GM18907 (cell line): ENCODE measurements around the gene APELA.

Source experiments
- ATAC-seq: cut with Tn5 transposase; IDR thresholded peaks from one replicate; pipeline ENCODE4 v1.9.1; 2021; ENCODE audit warnings: mild to moderate bottlenecking, moderate library complexity; ENCODE audit not compliant: unreplicated experiment

The APELA gene, protein sequence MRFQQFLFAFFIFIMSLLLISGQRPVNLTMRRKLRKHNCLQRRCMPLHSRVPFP

DNA sequence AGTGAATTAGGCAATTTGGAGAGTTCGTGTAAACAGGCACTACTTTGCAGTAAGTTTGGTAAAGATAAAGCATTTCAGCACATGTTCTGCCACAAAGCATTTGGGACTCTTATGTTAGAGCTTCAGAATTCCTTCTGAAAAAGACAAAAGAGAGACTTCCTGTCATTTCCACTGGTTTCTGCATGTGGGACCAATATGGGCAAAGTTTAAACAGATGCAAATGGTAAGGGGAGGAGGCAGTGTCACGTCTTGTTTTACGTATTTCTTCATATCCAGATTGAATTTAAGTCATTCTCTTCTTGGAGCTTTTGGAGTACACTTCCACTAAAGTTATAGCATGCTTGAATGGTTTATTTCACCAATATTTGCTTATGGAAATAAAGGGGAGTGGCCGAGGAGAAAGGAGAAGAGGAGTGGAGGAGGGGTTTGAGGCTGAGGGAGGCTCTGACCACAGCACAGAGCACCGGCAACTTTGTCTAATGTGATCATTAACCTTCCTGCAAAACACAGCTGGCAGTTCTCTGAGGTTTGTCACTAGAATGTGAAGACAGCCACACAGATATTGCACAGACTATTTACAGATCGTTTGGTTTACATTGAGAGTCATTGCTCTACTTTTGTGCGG lies at the start of gene APELA:
Gene APELA, plus strand, starts transcription at position 479 of the 625 bp plus-strand sequence. CDS start 154 bp downstream, outside the sequence.
- peak; percentile 100 for ATAC-seq

DNA sequence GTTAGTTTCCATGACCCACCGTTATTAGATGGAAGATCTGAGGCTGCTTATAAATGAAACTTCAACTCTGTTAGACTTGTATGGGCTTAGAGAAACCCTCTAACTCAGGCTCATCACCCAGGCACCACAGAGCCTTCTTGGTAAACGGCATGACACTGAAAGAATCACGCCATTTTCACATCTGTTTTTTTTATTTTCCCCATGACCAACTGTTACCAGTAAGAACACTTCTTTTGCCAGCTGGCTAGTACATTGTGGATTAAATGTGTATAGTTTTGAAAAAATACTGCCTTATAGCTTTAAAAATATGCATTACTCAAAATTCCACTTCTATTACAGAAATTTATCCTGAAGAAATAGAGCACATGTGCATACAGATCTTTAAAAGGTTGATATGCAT lies 48.0 kb upstream of the APELA start:
- no peak for ATAC-seq

DNA sequence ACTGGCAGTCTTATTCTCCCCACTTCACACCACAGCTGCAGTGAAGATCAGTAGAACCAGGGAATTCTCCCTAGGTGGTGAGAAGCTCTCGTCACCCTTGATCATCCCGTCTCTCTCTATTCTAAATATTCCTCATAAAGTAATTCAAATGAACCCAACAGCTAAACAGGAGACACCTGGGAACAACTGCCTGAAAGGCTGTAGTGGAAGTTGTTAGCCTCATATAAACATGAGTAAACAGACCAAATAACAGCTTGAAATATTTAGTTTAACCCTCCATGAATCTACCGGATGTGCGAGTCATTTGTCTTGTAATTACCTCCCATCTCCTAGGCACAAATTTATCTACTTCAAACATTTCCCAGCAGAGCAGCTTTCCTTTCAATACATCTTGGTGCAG lies 30.4 kb upstream of the APELA start:
- ATAC-seq: no peak

DNA sequence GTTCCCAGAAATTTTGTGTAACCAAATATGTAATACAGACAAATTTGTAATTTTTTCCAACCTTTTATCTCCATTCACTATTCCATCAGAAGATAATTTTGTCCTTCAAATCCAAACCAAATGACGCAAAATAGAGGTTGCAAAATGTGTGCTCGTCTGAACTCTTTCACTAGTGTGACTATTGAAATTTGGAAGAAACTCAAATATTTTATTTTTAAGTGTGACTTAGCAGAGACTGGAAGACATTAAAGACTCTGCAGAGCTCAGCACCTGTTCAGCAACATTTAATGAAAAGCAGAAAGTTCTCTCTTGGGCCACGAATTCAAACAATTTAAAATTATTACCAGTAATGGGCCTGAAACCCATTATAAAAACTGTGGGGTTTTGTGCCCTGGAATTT lies 30.0 kb upstream of the APELA start:
- no peak for ATAC-seq

DNA sequence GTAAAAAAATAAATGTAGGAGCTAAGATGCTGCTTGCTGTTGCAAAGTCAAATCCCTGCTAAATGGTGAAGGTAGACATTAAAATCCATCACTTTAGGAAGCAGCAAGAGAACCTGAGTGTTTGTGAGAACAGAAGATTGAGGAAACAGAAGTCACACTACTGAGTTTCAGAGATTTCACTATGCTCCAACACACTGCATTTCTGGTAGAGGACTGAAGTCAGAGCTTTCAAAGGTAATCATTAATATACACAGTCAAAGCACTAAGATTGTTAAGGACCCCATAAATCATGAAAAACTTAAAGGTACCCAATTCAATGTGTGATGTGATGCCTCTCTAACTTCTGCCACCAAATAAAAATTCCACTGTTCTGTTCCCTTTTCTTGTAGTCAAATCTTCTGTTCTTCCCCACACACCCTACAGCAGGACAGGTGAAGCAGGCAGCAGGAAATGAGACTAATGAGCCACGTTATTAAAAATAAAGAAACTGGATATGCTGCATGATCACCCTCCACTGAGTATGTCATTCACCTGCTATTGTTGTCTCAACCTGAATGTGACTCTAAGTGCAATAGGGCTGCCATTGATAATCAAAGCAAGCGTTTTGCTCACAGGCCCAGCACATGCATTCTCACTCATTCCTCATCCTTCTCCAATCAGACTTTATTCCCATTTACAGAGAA lies 28.9 kb upstream of the APELA start:
- peak; percentile 96 for ATAC-seq

DNA sequence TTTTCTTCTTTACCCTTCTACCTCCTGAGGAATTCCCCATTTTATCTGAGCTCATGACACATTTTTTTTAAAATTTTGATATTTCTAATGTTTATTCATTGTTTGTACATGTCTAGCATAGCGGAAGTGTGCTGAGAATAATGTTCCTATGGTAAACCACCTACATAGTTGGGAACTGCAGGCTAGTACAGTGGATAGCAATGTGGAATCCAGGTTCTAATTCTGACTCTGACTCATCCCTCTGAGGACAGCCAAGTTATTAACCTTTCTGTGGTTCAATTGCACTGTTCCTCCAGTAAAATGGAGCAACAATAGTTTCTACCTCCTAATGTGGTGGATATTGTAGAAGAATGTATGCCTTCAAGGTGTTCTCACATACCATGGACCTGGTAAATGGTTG lies 20.6 kb upstream of the APELA start:
- no peak for ATAC-seq

DNA sequence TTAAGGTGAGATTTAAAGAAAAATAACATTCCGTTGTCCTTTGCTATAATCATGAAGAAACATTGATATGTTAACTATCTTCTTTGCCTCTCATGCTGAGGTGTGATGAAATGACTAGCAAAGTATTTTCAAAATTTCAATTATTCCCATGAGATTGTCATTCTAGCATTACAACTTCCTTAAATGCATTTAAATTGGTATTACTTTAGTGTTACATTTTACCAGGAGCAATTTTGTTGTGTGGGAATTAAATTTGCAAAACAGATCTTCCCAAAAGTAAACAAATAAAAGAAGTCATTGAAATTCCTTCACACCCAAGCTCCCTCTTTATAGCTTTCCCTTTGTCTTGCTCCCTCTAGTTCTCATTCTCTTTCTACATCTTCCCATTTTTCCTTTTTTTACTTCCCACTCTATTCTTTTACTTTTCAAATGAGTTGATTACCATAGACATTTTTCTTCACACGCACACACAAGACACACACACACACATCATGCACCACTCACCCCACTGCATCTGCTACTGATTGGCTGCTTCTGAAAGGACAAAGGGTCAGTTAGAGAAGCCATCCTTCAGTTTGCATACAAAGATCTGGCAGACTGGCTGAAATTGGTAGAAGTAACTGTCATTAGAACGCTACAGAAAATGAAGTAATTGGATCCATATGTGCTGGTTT lies 10.0 kb upstream of the APELA start:
- peak; percentile 82 for ATAC-seq

DNA sequence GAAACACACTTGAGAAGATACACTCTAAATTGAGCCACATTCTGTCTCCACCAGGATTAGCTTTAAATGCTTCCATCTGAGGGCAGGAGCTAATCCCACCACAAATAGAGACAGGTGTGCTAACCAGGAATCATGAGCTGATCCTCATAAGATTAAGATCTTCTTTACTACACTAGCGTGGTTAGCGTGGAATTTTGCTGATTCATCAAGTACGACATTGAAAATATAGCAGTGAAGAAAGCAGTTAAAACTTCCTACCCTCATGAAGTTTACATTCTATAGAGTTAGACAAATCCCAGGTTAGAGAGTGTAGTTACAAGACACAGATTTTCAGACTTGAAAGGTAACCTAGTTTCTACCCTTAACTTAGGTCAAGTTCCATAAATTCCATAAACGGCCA lies 5.3 kb upstream of the APELA start:
- ATAC-seq: no peak

DNA sequence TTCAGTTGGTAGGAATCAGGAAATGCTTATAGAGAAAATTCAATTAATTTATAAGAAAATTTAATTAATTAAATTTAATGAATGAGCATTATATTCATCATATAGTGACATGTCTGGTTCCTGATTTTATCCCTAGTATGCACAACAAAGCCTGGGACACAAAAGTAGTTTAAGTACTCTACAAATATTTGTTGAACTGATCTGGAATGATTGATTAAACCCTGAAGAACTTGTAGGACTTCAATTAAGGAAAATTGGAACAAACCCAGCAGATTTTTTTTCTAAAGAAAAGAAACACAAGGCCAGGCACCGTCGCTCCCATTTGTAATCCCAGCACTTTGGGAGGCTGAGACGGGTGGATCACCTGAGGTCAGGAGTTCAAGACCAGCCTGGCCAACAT lies 4.5 kb upstream of the APELA start:
- no peak for ATAC-seq

DNA sequence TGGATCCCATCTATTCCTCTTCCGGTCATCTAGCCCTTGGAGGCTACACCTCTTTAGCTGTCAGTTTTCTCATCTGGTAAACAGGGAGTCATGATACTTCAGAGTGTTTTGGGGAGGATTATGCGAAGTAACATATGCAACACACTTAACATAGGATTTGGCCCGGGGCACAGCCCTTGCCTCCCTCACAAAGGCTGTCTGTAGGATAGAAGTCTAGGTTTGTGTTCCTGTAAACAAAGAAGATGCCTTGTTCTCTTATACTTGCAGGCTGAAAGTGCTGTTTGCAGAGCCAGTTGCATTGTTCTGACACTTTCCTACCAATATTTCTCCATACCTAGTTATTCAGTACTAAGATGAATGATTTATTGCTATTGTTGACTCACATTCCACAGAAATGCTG lies 2.2 kb upstream of the APELA start:
- no peak for ATAC-seq

DNA sequence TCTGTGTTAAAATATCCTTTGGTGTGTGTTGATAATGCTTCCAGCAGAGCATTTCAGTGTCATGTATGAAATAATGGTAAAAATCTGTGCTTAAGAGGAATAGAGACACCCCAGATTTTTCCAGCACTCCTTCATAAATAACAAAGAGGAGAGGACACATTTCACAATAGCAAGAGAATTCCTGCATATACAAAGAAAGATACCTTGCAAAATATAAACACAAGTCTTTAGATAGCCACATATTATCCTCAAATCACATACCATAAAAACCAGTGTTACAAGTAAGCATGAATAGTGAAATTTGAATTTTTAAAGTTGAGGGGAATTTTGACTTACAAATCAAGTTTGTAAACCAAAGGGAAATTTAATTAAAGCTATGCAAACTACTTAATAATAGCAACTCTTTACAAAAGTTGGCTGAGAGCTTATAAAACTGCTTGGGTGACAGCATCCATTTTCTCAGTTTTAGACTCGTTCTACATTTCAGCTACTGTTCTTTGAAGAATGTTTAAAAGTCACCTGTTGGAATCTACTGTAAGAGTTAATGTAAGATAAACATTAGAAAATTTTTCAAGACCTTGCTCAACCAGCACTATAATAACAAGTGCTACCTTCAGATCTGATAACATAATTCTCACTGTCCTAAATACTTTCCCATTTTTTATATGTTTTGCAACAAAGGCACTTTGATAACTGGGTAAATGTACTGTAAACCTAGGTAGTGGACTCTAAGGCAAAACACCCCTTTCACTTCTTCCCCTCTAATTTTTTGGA lies 3.7 kb downstream of the APELA start:
- ATAC-seq: no peak

DNA sequence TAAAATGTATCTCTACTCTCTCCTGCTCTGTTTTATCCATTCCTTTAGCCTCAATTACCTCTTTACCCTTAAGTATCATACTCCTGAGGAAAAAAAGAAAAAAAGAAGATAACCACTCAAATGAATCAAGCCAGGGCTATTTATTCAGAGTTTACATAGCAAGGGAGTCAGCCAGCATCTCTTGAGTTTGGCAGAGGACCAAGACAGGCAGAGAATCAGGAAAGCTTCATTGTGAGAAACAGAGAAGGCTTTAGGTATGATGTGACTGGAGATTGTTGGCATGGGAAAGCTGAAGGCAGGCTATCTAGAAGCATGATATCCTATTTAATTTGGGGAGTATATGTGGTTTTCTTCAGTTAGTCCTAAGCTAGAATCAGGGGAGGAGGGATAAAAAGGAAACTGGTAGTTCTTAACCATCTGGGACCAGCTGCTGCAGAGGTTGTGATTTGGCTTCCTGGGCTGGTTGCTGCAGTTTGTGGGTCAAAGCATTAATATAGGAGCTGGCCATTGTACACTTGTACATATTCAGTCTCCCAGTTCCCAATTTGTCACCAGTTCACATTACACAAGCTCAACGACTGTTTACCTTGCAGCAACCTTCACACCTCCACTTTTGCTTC lies 11.2 kb downstream of the APELA start:
- peak; percentile 44 for ATAC-seq

DNA sequence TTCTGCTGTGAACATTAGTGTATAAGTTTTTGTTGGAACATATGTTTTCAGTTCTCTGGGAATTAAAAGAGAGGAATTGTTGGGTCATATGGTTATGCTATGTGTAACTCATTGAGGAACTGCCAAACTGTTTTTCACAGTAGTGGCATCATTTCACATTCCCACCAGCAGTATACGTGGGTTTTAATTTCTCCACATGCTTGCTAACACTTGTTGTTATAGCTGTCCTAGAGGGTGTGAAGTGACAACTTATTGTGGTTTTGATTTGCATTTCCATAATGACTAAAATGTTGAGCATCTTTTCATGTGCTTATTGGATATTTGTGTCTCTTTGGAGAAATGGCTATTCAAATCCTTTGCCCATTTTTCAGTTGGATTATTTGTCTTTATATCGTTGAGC lies 13.7 kb downstream of the APELA start:
- no peak for ATAC-seq

DNA sequence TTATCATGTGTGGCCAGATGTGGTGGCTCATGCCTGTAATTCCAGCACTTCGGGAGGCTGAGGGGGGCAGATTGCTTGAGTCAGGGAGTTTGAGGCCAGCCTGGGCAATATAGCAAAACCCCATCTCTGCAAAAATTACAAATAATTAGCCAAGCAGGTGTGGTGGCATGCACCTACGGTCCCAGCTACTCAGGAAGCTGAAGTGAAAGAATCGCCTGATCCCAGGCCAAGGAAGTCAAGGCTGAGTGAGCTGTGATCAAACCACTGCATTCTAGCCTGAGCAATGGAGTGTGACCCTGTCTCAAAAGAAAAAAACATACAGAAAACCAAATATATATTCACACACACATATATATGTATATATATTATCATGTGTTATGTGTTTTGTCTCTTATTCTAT lies 15.0 kb downstream of the APELA start:
- peak; percentile 91 for ATAC-seq

DNA sequence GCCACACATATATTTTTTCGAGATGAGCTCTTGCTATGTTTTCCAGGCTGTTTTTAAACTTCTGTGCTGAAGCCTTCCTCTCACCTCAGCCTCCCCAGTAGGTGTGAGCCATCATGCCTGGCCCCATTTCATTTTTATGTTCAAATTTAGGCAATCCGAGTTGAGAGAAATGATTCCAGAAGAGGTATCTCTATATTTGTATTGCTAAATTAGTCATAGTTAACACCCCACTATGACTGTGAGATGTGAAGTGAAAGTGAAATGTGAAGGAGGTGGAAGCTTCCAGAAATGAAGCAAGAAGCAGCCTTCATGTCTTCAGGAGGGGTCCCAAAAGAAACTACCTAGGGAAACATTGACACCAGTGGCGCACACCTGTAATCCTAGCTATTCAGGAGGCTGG lies 17.7 kb downstream of the APELA start:
- peak; percentile 62 for ATAC-seq

DNA sequence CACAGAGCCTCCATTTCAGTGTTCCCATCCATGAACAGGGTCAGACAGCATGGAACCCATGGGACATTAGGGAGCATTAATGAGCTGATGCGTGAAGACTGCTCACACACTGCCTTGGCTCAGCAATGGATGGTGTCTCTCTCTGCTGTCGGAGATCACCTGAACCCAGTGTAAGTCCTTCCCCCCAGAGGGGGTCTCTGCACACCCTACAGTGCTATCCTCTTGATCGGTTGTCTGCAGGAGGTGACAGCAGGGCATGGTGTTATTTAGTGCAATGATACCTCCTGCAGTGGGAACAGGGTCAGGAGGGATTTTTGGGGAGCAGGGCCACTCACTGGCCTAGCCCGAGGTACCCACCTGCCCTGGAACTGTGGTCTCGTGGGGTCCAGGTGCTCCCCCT lies 25.6 kb downstream of the APELA start:
- no peak for ATAC-seq

DNA sequence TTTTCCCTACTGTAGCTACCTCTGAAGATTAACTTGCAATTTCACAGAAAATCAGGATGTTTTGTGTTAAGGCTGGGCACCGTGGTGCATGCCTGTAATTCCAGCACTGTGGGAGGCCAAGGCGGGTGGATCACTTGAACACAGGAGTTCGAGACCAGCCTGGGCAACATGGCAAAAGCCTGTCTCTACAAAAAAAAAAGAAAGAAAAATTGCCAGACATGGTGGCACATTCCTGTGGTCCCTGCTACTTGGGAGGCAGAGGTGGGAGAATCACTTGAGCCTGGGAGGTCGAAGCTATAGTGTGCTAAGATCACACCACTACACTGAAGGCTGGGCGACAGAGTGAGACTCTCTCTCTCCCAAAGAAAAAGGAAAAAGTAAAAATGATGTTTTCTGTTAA lies 27.4 kb downstream of the APELA start:
- no peak for ATAC-seq

DNA sequence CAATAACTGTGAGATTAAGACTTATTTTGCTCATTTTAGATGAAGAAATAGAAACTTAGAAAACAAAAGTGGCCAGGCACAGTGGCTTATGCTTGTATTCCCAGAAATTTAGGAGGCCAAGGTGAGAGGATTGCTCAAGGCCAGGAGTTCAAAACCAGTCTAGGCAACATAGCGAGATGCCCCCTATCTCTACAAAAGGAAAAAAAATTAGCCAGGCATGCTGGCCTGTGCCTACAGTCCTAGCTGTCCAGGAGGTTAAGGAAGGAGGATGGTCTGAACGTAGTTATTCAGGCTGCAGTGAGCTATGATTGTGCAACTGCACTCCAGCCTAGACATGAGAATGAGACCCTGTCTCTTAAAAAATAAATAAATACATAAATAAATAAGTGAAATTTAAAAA lies 28.0 kb downstream of the APELA start:
- ATAC-seq: no peak

DNA sequence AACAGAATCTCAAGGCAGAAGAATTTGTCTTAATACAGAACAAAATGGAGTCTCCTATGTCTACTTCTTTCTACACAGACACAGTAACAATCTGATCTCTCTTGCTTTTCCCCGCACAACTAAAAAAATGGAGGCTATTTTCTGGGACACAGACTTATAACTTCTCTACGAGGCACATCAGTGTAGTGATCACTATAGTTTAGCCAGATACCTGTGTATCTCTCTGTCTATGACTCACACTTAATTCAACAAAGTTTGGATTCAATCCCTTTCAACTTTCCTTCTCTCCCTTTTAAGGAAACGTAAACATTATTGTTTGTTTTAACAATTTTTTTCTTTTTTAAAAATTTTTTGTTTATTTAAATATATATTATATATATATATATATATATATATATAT lies 29.4 kb downstream of the APELA start:
- no peak for ATAC-seq

DNA sequence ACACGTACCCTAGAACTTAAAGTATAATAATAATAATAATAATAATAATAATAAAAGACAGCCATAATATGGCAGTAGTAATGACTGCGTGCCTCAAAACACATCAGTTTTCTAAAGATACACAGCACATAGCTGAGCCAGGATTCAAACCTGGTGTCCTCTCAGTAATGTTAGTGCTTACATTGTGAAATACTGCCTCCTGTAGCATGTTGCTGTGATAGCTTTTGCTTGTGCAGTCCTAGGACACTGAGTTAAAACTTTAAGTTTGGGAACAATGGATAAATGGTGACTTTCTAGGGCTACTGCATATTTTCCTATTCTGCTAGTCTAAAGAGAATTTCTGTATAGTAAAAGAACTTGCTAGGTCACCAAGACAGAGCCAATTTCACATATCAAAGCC lies 36.5 kb downstream of the APELA start:
- ATAC-seq: peak; percentile 84

DNA sequence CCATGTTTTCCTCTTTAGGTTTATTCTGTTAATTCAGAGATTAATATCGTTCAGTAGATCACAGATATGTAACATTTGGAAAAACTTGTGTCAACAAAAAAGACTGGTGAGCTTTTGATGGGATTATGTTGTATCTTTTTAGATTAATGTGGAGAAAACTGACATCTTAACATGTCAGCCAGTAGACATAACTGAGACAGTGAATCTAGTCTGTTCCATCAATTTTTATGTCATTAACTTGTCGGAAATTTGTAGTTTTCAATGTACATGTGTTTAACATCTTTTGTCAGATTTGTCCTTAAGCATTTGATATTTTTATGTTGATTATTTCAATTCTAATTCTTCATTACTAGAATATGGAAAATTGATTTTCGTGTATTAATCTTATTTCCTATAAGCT lies 42.0 kb downstream of the APELA start:
- ATAC-seq: no peak
